ENCODE measurements around the gene FGGY. TPM values are rescaled to one million over a fixed set of nuclear protein-coding genes. Genes with fewer than 3 reads are reported as not detected.

The FGGY gene
- total and polyA plus RNA-seq, 4 donors, result 5.3 to 25.1 (median 11.9) TPM

DNA sequence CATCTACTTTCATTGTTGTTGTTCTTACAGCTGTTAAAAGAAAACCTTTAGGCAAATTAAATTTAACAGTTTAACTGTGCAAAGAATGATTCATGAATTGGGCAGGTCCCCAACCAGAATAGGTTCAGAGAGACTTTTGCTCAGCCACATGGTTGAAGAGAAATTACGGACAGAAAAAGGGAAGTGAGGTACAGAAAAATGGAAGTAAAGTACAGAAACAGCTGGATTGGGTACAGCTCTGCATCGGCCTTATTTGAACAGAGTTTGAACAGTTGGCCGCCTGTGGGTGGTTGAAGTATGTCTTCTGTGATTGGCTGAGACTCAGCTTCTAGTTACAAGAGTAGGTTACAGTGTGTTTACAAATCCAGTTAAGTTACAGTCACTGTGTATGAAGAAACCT lies 210.1 kb downstream of the FGGY start:
- 20 to 22% methylated on average over 3 of the region's 3 CpGs for WGBS, 2 donors
- Histone ChIP-seq H3K4me3 (ENCODE audit: low read length in 2 of 2) (no peak overlapping the region), H3K27ac (ENCODE audit: low read depth in 1 of 2, low read length in 2 of 2) (no peak overlapping the region), H3K9me3 (ENCODE audit: control insufficient read depth, low read length) (no peaks in the 10 kb centered on the region), H3K4me1 (ENCODE audit: control insufficient read depth in 1 of 2, insufficient read depth in 2 of 2, low read length in 2 of 2) (no peaks in the 10 kb centered on the region), H3K27me3 (ENCODE audit: control insufficient read depth in 1 of 2, insufficient read depth in 2 of 2, low read length in 1 of 2) (no peaks in the 10 kb centered on the region), H3K36me3 (ENCODE audit: control insufficient read depth in 1 of 2, insufficient read depth in 2 of 2, low read length in 1 of 2) (no peaks in the 10 kb centered on the region)
- peak in 1 of 2 donors; percentile 67 for DNase-seq
- ATAC-seq (ENCODE audit: low FRiP score), result peak; percentile 63
- intact Hi-C loops (cut with DNase I), result no loop called here

DNA sequence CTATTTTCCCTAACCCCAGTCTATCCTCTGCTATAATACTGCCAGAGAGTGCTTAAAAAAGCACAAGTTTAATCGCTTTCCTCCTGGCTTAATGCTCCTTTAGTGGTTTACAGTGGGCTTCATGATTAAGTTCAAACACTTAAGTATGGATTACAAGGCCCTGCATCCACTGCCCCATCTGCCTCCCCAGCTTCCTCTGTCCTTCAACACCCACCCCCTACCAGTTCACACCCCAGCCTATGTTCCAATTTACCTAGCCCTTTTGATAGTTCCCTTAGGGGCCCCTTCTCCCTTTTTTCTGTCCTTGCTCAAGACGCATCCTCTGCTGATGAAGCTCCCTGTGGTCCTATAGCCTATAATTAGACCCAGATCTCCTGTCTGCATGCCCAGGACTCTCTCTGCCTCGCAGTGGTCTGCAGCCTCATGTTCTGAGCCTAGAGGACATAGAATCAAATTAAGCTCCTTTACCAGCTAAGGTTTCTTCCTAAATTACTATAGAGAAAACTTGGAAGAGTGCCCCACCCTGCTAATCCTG lies 212.5 kb downstream of the FGGY start:
- no peak for ATAC-seq (ENCODE audit: low FRiP score)
- Histone ChIP-seq H3K4me1 (ENCODE audit: control insufficient read depth in 1 of 2, insufficient read depth in 2 of 2, low read length in 2 of 2) (no peaks in the 10 kb centered on the region), H3K9me3 (ENCODE audit: control insufficient read depth, low read length) (no peaks in the 10 kb centered on the region), H3K27me3 (ENCODE audit: control insufficient read depth in 1 of 2, insufficient read depth in 2 of 2, low read length in 1 of 2) (no peaks in the 10 kb centered on the region), H3K27ac (ENCODE audit: low read depth in 1 of 2, low read length in 2 of 2) (no peak overlapping the region), H3K36me3 (ENCODE audit: control insufficient read depth in 1 of 2, insufficient read depth in 2 of 2, low read length in 1 of 2) (no peaks in the 10 kb centered on the region), H3K4me3 (ENCODE audit: low read length in 2 of 2) (no peak overlapping the region)
- WGBS, 2 donors, result 84 to 91% methylated on average over 3 of the region's 3 CpGs
- no peak for DNase-seq
- intact Hi-C loops (cut with DNase I), result no loop called here

- ATAC-seq (ENCODE audit: low FRiP score), result no peak
- H3K4me1 ChIP-seq (ENCODE audit: control insufficient read depth in 1 of 2, insufficient read depth in 2 of 2, low read length in 2 of 2), result no peaks in the 10 kb centered on the region
- no peak for DNase-seq
- WGBS, 2 donors, result 95 to 97% methylated on average over 1 of the region's 1 CpG
- no peak overlapping the region for H3K27ac ChIP-seq (ENCODE audit: low read depth in 1 of 2, low read length in 2 of 2)
- no peaks in the 10 kb centered on the region for H3K36me3 ChIP-seq (ENCODE audit: control insufficient read depth in 1 of 2, insufficient read depth in 2 of 2, low read length in 1 of 2)
- H3K27me3 ChIP-seq (ENCODE audit: control insufficient read depth in 1 of 2, insufficient read depth in 2 of 2, low read length in 1 of 2), result no peaks in the 10 kb centered on the region
- H3K9me3 ChIP-seq (ENCODE audit: control insufficient read depth, low read length), result no peaks in the 10 kb centered on the region
- intact Hi-C loops (cut with DNase I), result no loop called here
- no peak overlapping the region for H3K4me3 ChIP-seq (ENCODE audit: low read length in 2 of 2)
Observed at GRCh38 chr1:59510249-59510648, 213.4 kb downstream of the FGGY start.

DNA sequence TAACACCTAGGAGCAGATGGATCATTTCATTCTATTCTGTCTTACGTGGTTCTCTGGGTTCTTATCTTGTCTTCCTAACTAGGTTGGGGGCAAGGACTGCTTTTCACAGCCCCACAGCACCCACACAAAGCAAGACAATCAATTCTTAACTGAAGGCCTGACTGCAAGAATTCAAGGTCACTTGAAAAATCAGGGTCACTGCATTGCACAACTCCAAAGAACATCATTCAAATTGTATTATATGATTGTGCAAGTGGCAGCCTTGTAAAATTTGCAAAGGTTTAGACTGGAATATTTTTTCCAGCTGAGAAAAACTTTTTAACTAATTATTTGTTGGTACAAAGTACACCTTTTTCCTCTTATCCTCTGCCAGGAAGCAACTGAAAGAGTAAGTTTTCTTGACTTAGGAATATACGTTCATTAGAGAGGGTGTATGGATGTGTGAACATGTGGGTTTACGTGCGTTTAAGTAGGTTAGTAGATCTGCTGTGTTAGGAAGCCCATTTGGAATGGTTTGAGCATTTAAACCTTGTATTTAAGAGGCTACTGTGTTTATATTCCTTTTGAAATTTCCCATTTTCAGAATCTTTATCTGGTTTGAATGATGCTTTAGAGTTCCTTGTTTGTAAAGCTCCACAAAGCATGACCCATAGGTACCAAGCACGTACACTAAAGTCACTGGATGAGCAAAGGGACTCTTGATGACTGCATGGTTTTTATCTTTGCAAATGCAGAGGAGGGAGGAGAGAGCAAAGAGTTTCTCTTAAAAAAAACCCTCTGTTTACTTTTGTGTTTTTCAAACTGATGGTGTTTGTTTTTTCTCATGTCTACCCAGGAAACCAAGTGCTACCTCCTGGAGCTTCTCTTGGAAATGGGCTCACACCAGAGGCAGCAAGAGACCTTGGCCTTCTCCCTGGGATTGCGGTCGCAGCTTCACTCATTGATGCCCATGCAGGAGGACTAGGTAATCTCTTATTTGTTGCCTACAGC lies 214.9 kb downstream of the FGGY start:
- H3K27ac ChIP-seq (ENCODE audit: low read depth in 1 of 2, low read length in 2 of 2), result no peak overlapping the region
- H3K9me3 ChIP-seq (ENCODE audit: control insufficient read depth, low read length), result no peaks in the 10 kb centered on the region
- ATAC-seq (ENCODE audit: low FRiP score) (no peak), DNase-seq (no peak)
- H3K4me3 ChIP-seq (ENCODE audit: low read length in 2 of 2), result no peak overlapping the region
- intact Hi-C loops (cut with DNase I), result no loop called here
- WGBS, 2 donors, result 95 to 97% methylated on average over 7 of the region's 7 CpGs
- H3K4me1 ChIP-seq (ENCODE audit: control insufficient read depth in 1 of 2, insufficient read depth in 2 of 2, low read length in 2 of 2), result no peaks in the 10 kb centered on the region
- no peaks in the 10 kb centered on the region for H3K36me3 ChIP-seq (ENCODE audit: control insufficient read depth in 1 of 2, insufficient read depth in 2 of 2, low read length in 1 of 2)
- H3K27me3 ChIP-seq (ENCODE audit: control insufficient read depth in 1 of 2, insufficient read depth in 2 of 2, low read length in 1 of 2), result no peaks in the 10 kb centered on the region

- ATAC-seq (ENCODE audit: low FRiP score) (no peak), DNase-seq (no peak)
- Histone ChIP-seq H3K36me3 (ENCODE audit: control insufficient read depth in 1 of 2, insufficient read depth in 2 of 2, low read length in 1 of 2) (no peaks in the 10 kb centered on the region), H3K27me3 (ENCODE audit: control insufficient read depth in 1 of 2, insufficient read depth in 2 of 2, low read length in 1 of 2) (no peaks in the 10 kb centered on the region), H3K4me3 (ENCODE audit: low read length in 2 of 2) (no peak overlapping the region), H3K27ac (ENCODE audit: low read depth in 1 of 2, low read length in 2 of 2) (no peak overlapping the region), H3K9me3 (ENCODE audit: control insufficient read depth, low read length) (no peaks in the 10 kb centered on the region), H3K4me1 (ENCODE audit: control insufficient read depth in 1 of 2, insufficient read depth in 2 of 2, low read length in 2 of 2) (no peaks in the 10 kb centered on the region)
- 10 to 23% methylated on average over 1 of the region's 1 CpG for WGBS, 2 donors
- intact Hi-C loops (cut with DNase I), result no loop called here
Observed at GRCh38 chr1:59512702-59513101, 215.8 kb downstream of the FGGY start.

GRCh38 chr1:59514061-59514909 lies 217.4 kb downstream of the FGGY start:
- Histone ChIP-seq H3K4me3 (ENCODE audit: low read length in 2 of 2) (no peak overlapping the region), H3K27me3 (ENCODE audit: control insufficient read depth in 1 of 2, insufficient read depth in 2 of 2, low read length in 1 of 2) (no peaks in the 10 kb centered on the region), H3K27ac (ENCODE audit: low read depth in 1 of 2, low read length in 2 of 2) (peak overlapping the region in 1 of 2 donors; percentile 43), H3K36me3 (ENCODE audit: control insufficient read depth in 1 of 2, insufficient read depth in 2 of 2, low read length in 1 of 2) (no peaks in the 10 kb centered on the region), H3K4me1 (ENCODE audit: control insufficient read depth in 1 of 2, insufficient read depth in 2 of 2, low read length in 2 of 2) (no peaks in the 10 kb centered on the region), H3K9me3 (ENCODE audit: control insufficient read depth, low read length) (no peaks in the 10 kb centered on the region)
- DNase-seq (no peak), ATAC-seq (ENCODE audit: low FRiP score) (no peak)
- WGBS, 2 donors, result 79 to 80% methylated on average over 11 of the region's 11 CpGs
- intact Hi-C loops (cut with DNase I), result no loop called here

DNA sequence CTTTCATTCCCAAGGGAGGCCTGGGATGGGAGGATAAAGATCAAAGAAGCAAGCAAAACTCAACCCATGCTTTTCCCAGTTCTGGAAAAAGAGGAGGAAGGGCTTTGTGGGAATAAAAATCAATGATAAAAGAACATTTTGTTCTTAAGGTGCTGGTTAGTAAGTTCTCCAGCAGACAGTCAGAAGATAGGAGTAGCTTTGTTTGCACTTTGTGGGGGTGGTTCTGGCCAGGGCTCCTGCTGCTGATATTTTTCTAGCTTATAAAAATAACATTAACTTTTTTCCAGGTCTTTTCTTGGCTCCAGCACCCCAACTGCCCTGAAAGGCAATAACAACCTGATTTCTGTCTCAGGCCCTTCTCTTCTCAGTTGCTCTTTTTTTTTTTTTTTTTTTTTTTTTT lies 220.0 kb downstream of the FGGY start:
- Histone ChIP-seq H3K9me3 (ENCODE audit: control insufficient read depth, low read length) (no peaks in the 10 kb centered on the region), H3K4me1 (ENCODE audit: control insufficient read depth in 1 of 2, insufficient read depth in 2 of 2, low read length in 2 of 2) (peaks cover 2 to 5% of the 10 kb centered on the region in 2 donors), H3K4me3 (ENCODE audit: low read length in 2 of 2) (no peak overlapping the region), H3K27me3 (ENCODE audit: control insufficient read depth in 1 of 2, insufficient read depth in 2 of 2, low read length in 1 of 2) (no peaks in the 10 kb centered on the region), H3K27ac (ENCODE audit: low read depth in 1 of 2, low read length in 2 of 2) (peak overlapping the region; percentile 36 to 71), H3K36me3 (ENCODE audit: control insufficient read depth in 1 of 2, insufficient read depth in 2 of 2, low read length in 1 of 2) (no peaks in the 10 kb centered on the region)
- intact Hi-C loops (cut with DNase I), result no loop called here
- ATAC-seq (ENCODE audit: low FRiP score), result no peak
- DNase-seq, result no peak

DNA sequence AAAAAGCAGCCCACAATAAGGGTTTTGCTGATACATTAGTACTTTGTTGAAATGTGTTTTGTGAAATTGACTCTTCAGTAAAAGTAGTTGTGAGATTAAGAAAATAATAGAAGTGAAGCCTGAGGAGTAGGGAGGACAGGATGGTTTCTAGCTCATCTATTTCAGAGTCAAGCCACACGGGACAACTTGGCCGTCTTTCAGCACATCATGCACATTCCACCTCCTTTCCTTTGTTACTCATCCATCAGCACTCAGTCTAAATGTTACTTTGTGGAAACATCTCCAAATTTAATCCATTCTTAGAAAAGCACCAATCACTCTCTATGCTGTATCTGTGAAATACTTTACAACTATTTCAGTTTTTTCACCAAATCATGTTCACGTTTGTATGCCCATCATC lies 223.3 kb downstream of the FGGY start:
- H3K4me1 ChIP-seq (ENCODE audit: control insufficient read depth in 1 of 2, insufficient read depth in 2 of 2, low read length in 2 of 2), result peaks cover 2 to 5% of the 10 kb centered on the region in 2 donors
- H3K27ac ChIP-seq (ENCODE audit: low read depth in 1 of 2, low read length in 2 of 2), result no peak overlapping the region
- no peaks in the 10 kb centered on the region for H3K9me3 ChIP-seq (ENCODE audit: control insufficient read depth, low read length)
- H3K27me3 ChIP-seq (ENCODE audit: control insufficient read depth in 1 of 2, insufficient read depth in 2 of 2, low read length in 1 of 2), result no peaks in the 10 kb centered on the region
- DNase-seq, result no peak
- 47 to 48% methylated on average over 3 of the region's 3 CpGs for WGBS, 2 donors
- no peaks in the 10 kb centered on the region for H3K36me3 ChIP-seq (ENCODE audit: control insufficient read depth in 1 of 2, insufficient read depth in 2 of 2, low read length in 1 of 2)
- no peak for ATAC-seq (ENCODE audit: low FRiP score)
- H3K4me3 ChIP-seq (ENCODE audit: low read length in 2 of 2), result no peak overlapping the region
- intact Hi-C loops (cut with DNase I), result no loop called here
